ENCODE measurements around the gene GREB1L. TPM values are rescaled to one million over a fixed set of nuclear protein-coding genes. Genes with fewer than 3 reads are reported as not detected.

The GREB1L gene
- polyA plus RNA-seq, 5 donors, result 0.50 to 0.91 (median 0.63) TPM

DNA sequence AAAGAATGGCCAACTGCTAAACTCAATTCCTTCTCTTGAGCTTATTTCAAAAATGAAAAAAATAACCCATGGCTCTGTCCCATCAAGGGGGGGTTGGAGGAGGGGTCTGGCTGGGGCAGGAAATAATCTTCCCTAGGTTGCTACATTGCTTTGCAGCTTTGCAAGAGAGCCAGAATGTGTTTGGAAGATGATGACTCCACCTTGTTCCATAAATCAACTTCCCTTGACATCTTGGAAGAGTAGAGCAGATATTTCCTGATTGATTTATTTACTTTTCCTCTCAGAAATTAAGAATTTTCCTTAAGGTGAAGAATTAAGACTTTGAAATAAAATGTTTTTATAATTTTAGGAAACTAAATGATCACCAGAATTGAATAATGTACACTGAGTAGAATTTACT, 317.2 kb downstream of the GREB1L start:
- no peak for DNase-seq

DNA sequence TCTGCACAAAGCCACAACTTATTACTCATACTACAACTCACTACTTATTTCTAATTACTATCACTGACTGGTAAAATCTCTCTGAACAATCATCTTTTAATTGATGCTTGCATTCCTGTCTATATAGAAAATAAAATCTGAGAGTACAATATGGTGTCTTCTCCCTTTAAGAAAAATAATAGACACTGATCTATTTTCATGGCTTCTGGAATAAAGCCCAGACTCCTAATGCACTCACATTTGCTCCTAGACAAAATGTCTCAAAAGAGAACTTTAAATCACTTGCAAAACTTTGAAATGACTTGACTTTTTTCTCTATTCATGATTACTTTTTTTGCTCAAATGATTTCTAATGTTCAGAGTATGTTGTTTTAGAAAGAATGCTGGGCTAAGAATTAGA, 329.7 kb downstream of the GREB1L start:
- no peak for DNase-seq

Other genes starting within 250 kb of the GREB1L start
- 10 to 100 TPM; 54.8 to 92.5 (median 82.1) TPM for gene ROCK1, start 130.4 kb upstream of the GREB1L start, polyA plus RNA-seq (ENCODE audit: insufficient read depth in 1 of 5, insufficient read length in 5 of 5, low replicate concordance in 1 of 5)

Data from right lung (tissue), 5 donors.